GM21529 (cell line): ENCODE results near the gene ANKFY1.

Source experiments
- ATAC-seq: cut with Tn5 transposase; IDR thresholded peaks from one replicate; pipeline ENCODE4 v1.9.1; 2021; ENCODE audit not compliant: unreplicated experiment

ANKFY1 gene

GRCh38 chr17:4127555-4127954 lies 136.2 kb downstream of the ANKFY1 start:
- ATAC-seq = no peak

GRCh38 chr17:4125552-4125951 lies 138.2 kb downstream of the ANKFY1 start:
- ATAC-seq = no peak

GRCh38 chr17:4124999-4125398 lies 138.8 kb downstream of the ANKFY1 start:
- no peak for ATAC-seq

GRCh38 chr17:4120332-4120731 lies 143.4 kb downstream of the ANKFY1 start:
- no peak for ATAC-seq

GRCh38 chr17:4119299-4119698 lies 144.5 kb downstream of the ANKFY1 start:
- no peak for ATAC-seq

GRCh38 chr17:4118015-4118743 lies 145.6 kb downstream of the ANKFY1 start:
- ATAC-seq = no peak

GRCh38 chr17:4116516-4116915 lies 147.3 kb downstream of the ANKFY1 start:
- ATAC-seq = no peak
